Epithelial cell of umbilical artery (primary cell): ENCODE data around the gene KRTAP19-8. TPM values are rescaled to one million over a fixed set of nuclear protein-coding genes. Genes with fewer than 3 reads are reported as not detected.

ENCODE experiments used
- total RNA-seq: library from RNA; depleted of rRNA; stranded (reverse); fragments of >200 nt; gene quantifications from 2 replicates; pipeline ENCODE4 v1.2.3, GENCODE V29; 2014

KRTAP19-8 gene
- total RNA-seq: not detected in 2 replicates

GRCh38 chr21:31038376-31038775, at the start of gene KRTAP19-8:
TSS of gene KRTAP19-8 (minus strand) at chr21:31038476. CDS start at chr21:31038443, 33 bp downstream.

Other genes starting within 250 kb of the KRTAP19-8 start
- not detected in 2 replicates for gene KRTAP8-1, start 225.2 kb downstream of the KRTAP19-8 start, total RNA-seq
- gene KRTAP7-1, start 208.7 kb downstream of the KRTAP19-8 start, total RNA-seq: not detected in 2 replicates
- gene KRTAP11-1, start 156.9 kb downstream of the KRTAP19-8 start, total RNA-seq: not detected in 2 replicates